C4-2B (cell line): ENCODE measurements around the gene SNAP47.

Experiments
- H3K27ac ChIP-seq: fragments of 450-650 bp; 2 replicates; pipeline ENCODE4 v1.5.1; 2017
- CTCF ChIP-seq: fragments of 450-650 bp; conservative IDR thresholded peaks from 2 replicates; pipeline ENCODE4 v1.5.1; 2017; ENCODE audit warnings: mild to moderate bottlenecking
- ZFX ChIP-seq: fragments of 450-650 bp; IDR thresholded peaks from 2 replicates; pipeline ENCODE4 v1.6.1; 2017

The SNAP47 gene

GRCh38 chr1:227798078-227798802 lies 63.0 kb downstream of the SNAP47 start:
- TF ChIP-seq CTCF = no peak
- TF ChIP-seq ZFX = no peak
- no peak overlapping the region for H3K27ac ChIP-seq

DNA sequence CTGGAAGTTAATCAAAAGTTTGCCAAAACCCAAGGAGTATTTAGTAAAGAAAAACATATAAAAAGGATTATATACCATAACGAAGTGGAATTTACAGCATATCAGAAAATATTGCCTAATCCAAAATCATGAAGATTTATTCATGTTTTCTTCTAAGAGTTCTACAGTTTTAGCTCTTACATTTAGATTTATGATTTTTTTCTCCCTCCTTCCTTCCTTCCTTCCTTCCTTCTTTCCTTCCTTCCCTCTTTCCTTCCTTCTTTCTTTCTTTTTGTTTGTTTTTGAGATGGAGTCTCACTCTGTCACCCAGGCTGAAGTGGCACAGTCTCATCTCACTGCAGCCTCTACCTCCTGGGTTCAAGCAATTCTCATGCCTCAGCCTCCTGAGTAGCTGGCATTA lies 64.5 kb downstream of the SNAP47 start:
- no peak overlapping the region for H3K27ac ChIP-seq
- no peak for TF ChIP-seq ZFX
- TF ChIP-seq CTCF = no peak

- H3K27ac ChIP-seq = no peak overlapping the region
- TF ChIP-seq ZFX = no peak
- TF ChIP-seq CTCF = no peak
These were observed 68.7 kb downstream of the SNAP47 start for GRCh38 chr1:227803933-227804332.

DNA sequence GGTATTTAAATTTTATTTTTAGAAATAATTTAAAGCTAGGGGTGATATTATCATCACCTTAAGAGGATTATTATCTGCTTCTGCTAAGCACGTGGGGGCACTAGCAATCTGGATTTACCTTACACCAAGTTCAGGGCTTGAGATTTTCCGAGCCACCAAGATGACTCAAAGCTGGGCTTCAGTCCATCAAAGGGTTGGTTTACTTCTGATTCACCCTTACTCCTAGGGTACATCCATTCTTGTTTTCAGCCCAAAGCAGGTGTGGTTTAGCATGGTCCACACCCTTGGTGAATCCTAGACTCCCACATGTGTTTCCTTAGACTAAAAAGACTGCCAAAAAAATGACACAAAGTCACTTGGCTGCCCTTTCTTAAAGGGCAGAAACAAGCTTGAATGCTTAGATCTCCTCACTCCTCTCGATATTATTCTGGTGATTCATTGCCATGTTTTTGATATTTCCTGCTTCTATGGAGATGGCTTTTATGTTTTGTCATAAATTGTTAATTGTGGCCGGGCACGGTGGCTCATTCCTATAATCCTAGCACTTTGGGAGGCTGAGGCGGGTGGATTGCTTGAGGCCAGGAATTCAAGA lies 70.5 kb downstream of the SNAP47 start:
- TF ChIP-seq ZFX (no peak), CTCF (no peak)
- H3K27ac ChIP-seq = no peak overlapping the region

DNA sequence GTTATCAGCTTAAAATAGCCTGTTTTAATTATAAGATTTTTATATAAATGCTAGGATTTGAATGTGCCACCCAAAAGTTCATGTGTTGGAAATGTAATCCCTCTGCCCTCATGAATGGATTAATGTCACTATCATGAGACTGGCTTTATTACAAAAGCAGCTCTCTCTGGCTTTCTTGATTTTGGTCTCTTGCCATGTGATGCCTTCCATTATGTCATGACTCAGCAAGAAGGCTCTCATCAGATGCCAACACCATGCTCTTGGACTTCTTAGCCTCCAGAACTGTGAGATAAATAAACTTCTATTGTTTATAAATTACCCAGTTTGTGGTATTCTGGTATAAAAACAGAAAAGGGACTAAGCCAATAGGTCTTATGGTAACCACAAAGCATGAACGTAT lies 73.3 kb downstream of the SNAP47 start:
- no peak overlapping the region for H3K27ac ChIP-seq
- no peak for TF ChIP-seq ZFX
- no peak for TF ChIP-seq CTCF

DNA sequence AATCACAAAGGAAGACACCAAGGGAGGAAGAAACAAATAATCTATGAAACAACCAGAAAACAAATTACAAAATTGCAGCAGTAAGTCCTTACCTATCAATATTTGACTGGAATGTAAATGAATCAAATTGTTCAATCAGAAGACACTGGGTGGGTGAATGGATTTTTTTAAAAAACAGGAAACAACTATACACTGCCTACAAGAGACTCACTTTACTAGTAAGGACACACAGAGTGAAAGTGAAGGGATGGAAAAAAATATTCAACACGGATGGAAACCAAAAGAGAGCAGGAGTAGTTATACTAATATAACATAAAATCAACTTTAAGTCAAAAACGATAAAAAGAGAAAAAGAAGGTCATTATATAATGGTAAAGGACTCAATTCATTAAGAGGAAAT lies 73.8 kb downstream of the SNAP47 start:
- no peak overlapping the region for H3K27ac ChIP-seq
- TF ChIP-seq CTCF (no peak), ZFX (no peak)

DNA sequence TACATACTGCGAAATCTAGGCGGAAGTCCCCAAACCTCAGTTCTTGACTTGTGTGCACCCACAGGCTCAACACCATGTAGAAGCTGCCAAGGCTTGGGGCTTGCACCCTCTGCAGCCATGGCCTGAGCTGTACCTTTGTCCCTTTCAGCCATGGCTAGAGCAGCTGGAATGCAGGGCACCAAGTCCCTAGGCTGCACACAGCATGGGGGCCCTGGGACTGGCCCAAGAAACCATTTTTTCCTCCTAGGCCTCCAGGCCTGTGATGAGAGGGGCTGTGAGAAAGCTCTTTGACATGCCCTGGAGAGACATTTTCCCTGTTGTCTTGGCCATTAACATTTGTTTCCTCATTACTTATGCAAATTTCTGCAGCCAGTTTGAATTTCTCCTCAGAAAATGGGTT lies 78.7 kb downstream of the SNAP47 start:
- H3K27ac ChIP-seq = no peak overlapping the region
- TF ChIP-seq CTCF = no peak
- TF ChIP-seq ZFX = no peak
